Measurements from ENCODE around the gene MBD3L4.

- TF ChIP-seq CTCF (IDR thresholded peaks at IDR 0.05; ENCODE audit: extremely low read depth in 1 of 2, insufficient read depth in 1 of 2, low read depth in 1 of 2, low read length in 2 of 2) (no peak), POLR2A (IDR thresholded peaks at IDR 0.05; ENCODE audit: low read depth, low read length) (no peak), POLR2AphosphoS5 (IDR thresholded peaks at IDR 0.05; ENCODE audit: insufficient read depth, low read depth, low read length) (no peak), EZH2 (IDR thresholded peaks at IDR 0.05; ENCODE audit: borderline replicate concordance, low read depth, low read length, severe bottlenecking) (no peak), MYC (IDR thresholded peaks at IDR 0.05; ENCODE audit: low read depth, low read length) (no peak), MAX (IDR thresholded peaks at IDR 0.05; ENCODE audit: insufficient read depth, insufficient read length) (no peak)
Measured at GRCh38 chr19:7000816-7001215, 39.2 kb downstream of the MBD3L4 start.

Data from endothelial cell of umbilical vein (primary cell).